Activated CD8-positive, alpha-beta T cell treated with anti-CD3 and anti-CD28 coated beads, Interleukin-2, amount 10 ng/mL, durations not matched to agents 7 days and 5 days (primary cell): ENCODE measurements around the gene GTF3C1. TPM values are rescaled to one million over a fixed set of nuclear protein-coding genes. Genes with fewer than 3 reads are reported as not detected.
"Not testable (repeated sequence)": the region's sequence is repeated elsewhere in the genome, so short reads cannot be mapped to it uniquely, and the experiment has no call there.

Experiments used
- ATAC-seq: fragments of 150-1000 bp; cut with Tn5 transposase; one replicate; pipeline ENCODE4 v1.10.0; 2021; ENCODE audit warnings: moderate library complexity
- CTCF ChIA-PET: fragments of 350-600 bp; sonication (Branson Sonifier 250); formaldehyde crosslinking; loops from one replicate; lab custom pipeline; 2021; ENCODE audit warnings: antibody characterized with exemption; lab: Charles Lee
- POLR2A ChIA-PET: fragments of 350-600 bp; sonication (Branson Sonifier 250); formaldehyde crosslinking; loops from one replicate; lab custom pipeline; 2021; ENCODE audit warnings: antibody characterized with exemption; lab: Charles Lee
- DNase-seq: peaks from one replicate; pipeline ENCODE4 v3.0.0-alpha.2; 2020
- H3K27ac Mint-ChIP-seq: one replicate; pipeline ENCODE4 v1.8.0; 2021; ENCODE audit warnings: mild to moderate bottlenecking, mixed read lengths
- H3K27me3 Mint-ChIP-seq: one replicate; pipeline ENCODE4 v1.8.0; 2021; ENCODE audit warnings: low read depth, mixed read lengths
- H3K36me3 Mint-ChIP-seq: one replicate; pipeline ENCODE4 v1.8.0; 2021; ENCODE audit warnings: low read depth, mixed read lengths
- H3K4me1 Mint-ChIP-seq: one replicate; pipeline ENCODE4 v1.8.0; 2021; ENCODE audit warnings: low read depth, mixed read lengths
- H3K4me3 Mint-ChIP-seq: one replicate; pipeline ENCODE4 v1.8.0; 2021; ENCODE audit warnings: mild to moderate bottlenecking, mixed read lengths
- H3K9me3 Mint-ChIP-seq: one replicate; pipeline ENCODE4 v1.8.0; 2022; ENCODE audit warnings: mixed read lengths; ENCODE audit not compliant: insufficient read depth
- total RNA-seq, 2 experiments: library from RNA; stranded (reverse); gene quantifications; one replicate each; pipeline ENCODE4 v1.2.3, GENCODE V29; 2021

The GTF3C1 gene
- total RNA-seq, 2 experiments from 2014 or later = 55.8 to 58.5 TPM

GRCh38 chr16:27458987-27459688, 90.6 kb downstream of the GTF3C1 start:
- H3K9me3 Mint-ChIP-seq = no peaks in the 10 kb centered on the region
- POLR2A ChIA-PET = interaction anchor here (0.7 to 0.9 kb wide), 3 partner anchors 71 to 278 kb away, joined by 3 read pairs; no protein-coding TSS in a partner anchor
- peaks cover 65% of the 10 kb centered on the region for H3K4me1 Mint-ChIP-seq
- no peak overlapping the region for H3K4me3 Mint-ChIP-seq
- no peaks in the 10 kb centered on the region for H3K27me3 Mint-ChIP-seq
- no peak for DNase-seq
- no peak for ATAC-seq
- CTCF ChIA-PET = interaction anchor here (1.0 to 3.2 kb wide), 7 partner anchors 9 to 279 kb away, joined by 3 to 18 read pairs (median 3); no protein-coding TSS in a partner anchor
- H3K36me3 Mint-ChIP-seq = peaks cover 39% of the 10 kb centered on the region
- H3K27ac Mint-ChIP-seq = peak overlapping the region; percentile 57

- POLR2A ChIA-PET = interaction anchor here (0.9 to 1.1 kb wide), 2 partner anchors 70 to 279 kb away, joined by 3 read pairs; no protein-coding TSS in a partner anchor
- Mint-ChIP-seq H3K9me3 (no peaks in the 10 kb centered on the region), H3K27me3 (no peaks in the 10 kb centered on the region), H3K4me1 (peaks cover 60% of the 10 kb centered on the region), H3K4me3 (no peak overlapping the region), H3K36me3 (peaks cover 32% of the 10 kb centered on the region), H3K27ac (no peak overlapping the region)
- no peak for DNase-seq
- ATAC-seq = no peak
- CTCF ChIA-PET = interaction anchor here (1.1 to 3.2 kb wide), 3 partner anchors 8 to 279 kb away, joined by 3 to 18 read pairs (median 16); no protein-coding TSS in a partner anchor
These were observed 91.5 kb downstream of the GTF3C1 start for GRCh38 chr16:27458258-27458657.

- Mint-ChIP-seq H3K4me1 (peaks cover 53% of the 10 kb centered on the region), H3K36me3 (peaks cover 34% of the 10 kb centered on the region)
- ATAC-seq, H3K4me3 Mint-ChIP-seq, H3K27ac Mint-ChIP-seq, H3K9me3 Mint-ChIP-seq, H3K27me3 Mint-ChIP-seq, DNase-seq: not testable (repeated sequence)
- ChIA-PET CTCF (interaction anchor here (1.7 to 3.2 kb wide), 3 partner anchors 90 to 278 kb away, joined by 8 to 18 read pairs (median 16); no protein-coding TSS in a partner anchor), POLR2A (interaction anchor here (1.1 kb wide), 1 partner anchor 278 kb away, joined by 3 read pairs; no protein-coding TSS in a partner anchor)
These were observed 92.2 kb downstream of the GTF3C1 start for GRCh38 chr16:27457605-27457900.

- ChIA-PET CTCF (interaction anchor here (0.6 to 1.9 kb wide), 8 partner anchors 81 to 301 kb away, joined by 3 to 6 read pairs (median 4); no protein-coding TSS in a partner anchor), POLR2A (interaction anchor here (0.6 to 1.5 kb wide), 4 partner anchors 47 to 105 kb away, joined by 3 to 5 read pairs (median 3); no protein-coding TSS in a partner anchor)
- Mint-ChIP-seq H3K27ac (peak overlapping the region; percentile 37), H3K9me3 (no peaks in the 10 kb centered on the region), H3K4me3 (no peak overlapping the region), H3K36me3 (peaks cover 35% of the 10 kb centered on the region), H3K27me3 (no peaks in the 10 kb centered on the region), H3K4me1 (peaks cover 56% of the 10 kb centered on the region)
- DNase-seq (no peak), ATAC-seq (peak; percentile 21)
These were observed 94.0 kb downstream of the GTF3C1 start for GRCh38 chr16:27455700-27456099.

GRCh38 chr16:27453494-27453825, 96.3 kb downstream of the GTF3C1 start:
- CTCF ChIA-PET = interaction anchor here (0.9 to 5.7 kb wide), 6 partner anchors 75 to 284 kb away, joined by 3 to 37 read pairs (median 8); no protein-coding TSS in a partner anchor
- ATAC-seq = no peak
- peaks cover 67% of the 10 kb centered on the region for H3K4me1 Mint-ChIP-seq

GRCh38 chr16:27452569-27453493, 96.9 kb downstream of the GTF3C1 start:
- Mint-ChIP-seq H3K27me3 (no peaks in the 10 kb centered on the region), H3K27ac (peak overlapping the region; percentile 50), H3K9me3 (no peaks in the 10 kb centered on the region), H3K36me3 (peaks cover 45% of the 10 kb centered on the region), H3K4me3 (no peak overlapping the region), H3K4me1 (peaks cover 73% of the 10 kb centered on the region)
- ChIA-PET CTCF (interaction anchor here (0.9 to 5.7 kb wide), 6 partner anchors 75 to 284 kb away, joined by 3 to 37 read pairs (median 8); no protein-coding TSS in a partner anchor), POLR2A (interaction anchor here (0.9 to 4.2 kb wide), 4 partner anchors 11 to 203 kb away, joined by 3 to 21 read pairs (median 8); partner anchors contain the start of gene IL21R)
- no peak for ATAC-seq
- no peak for DNase-seq

More at GRCh38 chr16:27453494-27453825, 96.3 kb downstream of the GTF3C1 start:
- no peak for DNase-seq
- H3K36me3 Mint-ChIP-seq = peaks cover 39% of the 10 kb centered on the region
- no peak overlapping the region for H3K4me3 Mint-ChIP-seq
- H3K9me3 Mint-ChIP-seq = no peaks in the 10 kb centered on the region
- H3K27ac Mint-ChIP-seq = no peak overlapping the region
- POLR2A ChIA-PET = interaction anchor here (0.7 to 1.9 kb wide), 2 partner anchors 46 to 52 kb away, joined by 3 to 7 read pairs; partner anchors contain the start of gene IL21R
- no peaks in the 10 kb centered on the region for H3K27me3 Mint-ChIP-seq

DNA sequence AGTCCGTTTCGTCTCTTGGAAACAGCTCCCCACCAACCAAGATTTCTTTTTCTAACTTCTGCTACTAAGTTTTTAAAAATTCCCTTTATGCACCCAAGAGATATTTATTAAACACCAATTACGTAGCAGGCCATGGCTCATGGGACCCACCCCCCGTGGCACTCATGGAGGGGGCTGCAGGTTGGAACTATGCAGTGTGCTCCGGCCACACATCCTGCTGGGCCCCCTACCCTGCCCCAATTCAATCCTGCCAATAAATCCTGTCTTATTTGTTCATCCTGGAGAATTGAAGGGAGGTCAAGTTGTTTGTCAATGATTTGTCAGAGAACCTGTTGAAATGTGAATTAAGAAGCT, 99.5 kb downstream of the GTF3C1 start:
- peak overlapping the region; percentile 72 for H3K4me3 Mint-ChIP-seq
- CTCF ChIA-PET = interaction anchor here (0.8 to 5.7 kb wide), 12 partner anchors 9 to 278 kb away, joined by 3 to 37 read pairs (median 6); no protein-coding TSS in a partner anchor
- ATAC-seq (peak; percentile 11), DNase-seq (no peak)
- H3K4me1 Mint-ChIP-seq = peaks cover 70% of the 10 kb centered on the region
- H3K36me3 Mint-ChIP-seq = peaks cover 72% of the 10 kb centered on the region
- H3K27ac Mint-ChIP-seq = peak overlapping the region; percentile 95
- no peaks in the 10 kb centered on the region for H3K27me3 Mint-ChIP-seq
- POLR2A ChIA-PET = interaction anchor here (0.8 to 4.2 kb wide), 10 partner anchors 10 to 215 kb away, joined by 3 to 21 read pairs (median 6); partner anchors contain the start of gene IL21R
- no peaks in the 10 kb centered on the region for H3K9me3 Mint-ChIP-seq

DNA sequence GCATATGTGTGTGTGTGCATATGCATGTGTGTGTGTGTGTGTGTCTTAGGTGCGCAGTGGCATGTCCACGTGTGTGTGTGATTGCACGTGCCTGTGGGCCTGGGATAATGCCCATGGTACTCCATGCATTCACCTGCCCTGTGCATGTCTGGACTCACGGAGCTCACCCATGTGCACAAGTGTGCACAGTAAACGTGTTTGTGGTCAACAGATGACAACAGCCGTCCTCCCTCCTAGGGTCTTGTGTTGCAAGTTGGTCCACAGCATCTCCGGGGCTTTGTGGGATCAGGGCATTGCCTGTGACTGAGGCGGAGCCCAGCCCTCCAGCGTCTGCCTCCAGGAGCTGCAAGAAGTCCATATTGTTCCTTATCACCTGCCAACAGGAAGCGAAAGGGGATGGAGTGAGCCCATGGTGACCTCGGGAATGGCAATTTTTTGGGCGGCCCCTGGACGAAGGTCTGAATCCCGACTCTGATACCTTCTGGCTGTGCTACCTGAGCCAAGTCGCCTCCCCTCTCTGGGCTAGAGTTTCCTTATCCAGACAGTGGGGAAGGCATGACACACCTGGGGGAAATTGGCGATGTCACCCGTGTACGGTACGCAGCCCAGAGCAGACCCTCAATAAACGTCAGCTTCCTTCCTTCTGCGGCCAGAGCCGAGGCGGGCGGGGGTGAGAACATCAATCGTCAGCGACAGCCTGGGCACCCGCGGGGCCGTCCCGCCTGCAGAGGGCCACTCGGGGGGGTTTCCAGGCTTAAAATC, 100.1 kb downstream of the GTF3C1 start:
- Mint-ChIP-seq H3K9me3 (peaks cover 4% of the 10 kb centered on the region), H3K36me3 (peaks cover 77% of the 10 kb centered on the region), H3K4me3 (peak overlapping the region; percentile 72), H3K27me3 (no peaks in the 10 kb centered on the region), H3K27ac (peak overlapping the region; percentile 95), H3K4me1 (peaks cover 71% of the 10 kb centered on the region)
- ChIA-PET POLR2A (interaction anchor here (0.8 to 4.2 kb wide), 12 partner anchors 9 to 246 kb away, joined by 3 to 21 read pairs (median 6); partner anchors contain the start of genes IL21R and KDM8), CTCF (interaction anchor here (1.0 to 5.7 kb wide), 10 partner anchors 9 to 278 kb away, joined by 3 to 37 read pairs (median 6); no protein-coding TSS in a partner anchor)
- DNase-seq = peak; percentile 88
- peak; percentile 71 for ATAC-seq

GRCh38 chr16:27448532-27449433, 100.9 kb downstream of the GTF3C1 start:
- CTCF ChIA-PET = interaction anchor here (1.5 to 5.7 kb wide), 2 partner anchors 213 to 269 kb away, joined by 4 to 37 read pairs; no protein-coding TSS in a partner anchor
- POLR2A ChIA-PET = interaction anchor here (1.0 to 4.2 kb wide), 7 partner anchors 15 to 245 kb away, joined by 3 to 21 read pairs (median 7); partner anchors contain the start of genes IL21R and KDM8
- Mint-ChIP-seq H3K4me3 (peak overlapping the region; percentile 72), H3K36me3 (peaks cover 86% of the 10 kb centered on the region), H3K9me3 (peaks cover 4% of the 10 kb centered on the region), H3K27ac (peak overlapping the region; percentile 95), H3K27me3 (no peaks in the 10 kb centered on the region), H3K4me1 (peaks cover 69% of the 10 kb centered on the region)
- DNase-seq = no peak
- no peak for ATAC-seq
